Uterus (tissue), 2 donors: ENCODE data around the gene C22orf31.

Source experiments
- CTCF ChIP-seq, 4 experiments: fragments of 200-600 bp in 2 of 4; fragments of 450-650 bp in 2 of 4; sonication (generic) in 2 of 4; IDR thresholded peaks; one replicate each; pipeline ENCODE4 v1.5.1; 2016 to 2019; ENCODE audit warnings: antibody characterized with exemption in 4 of 4, mild to moderate bottlenecking in 2 of 4, moderate library complexity in 1 of 4
- POLR2A ChIP-seq, 2 donors: fragments of 450-650 bp; IDR thresholded peaks; one replicate each; pipeline ENCODE4 v1.6.1; 2016; ENCODE audit warnings: antibody characterized with exemption in 2 of 2, mild to moderate bottlenecking in 1 of 2, moderate library complexity in 1 of 2

GRCh38 chr22:29056472-29056871 lies 5.2 kb downstream of the C22orf31 start:
- no peak for TF ChIP-seq CTCF (IDR thresholded peaks at IDR 0.05)
- TF ChIP-seq POLR2A (IDR thresholded peaks at IDR 0.05), result no peak
